ENCODE data around the gene DOHH.

DNA sequence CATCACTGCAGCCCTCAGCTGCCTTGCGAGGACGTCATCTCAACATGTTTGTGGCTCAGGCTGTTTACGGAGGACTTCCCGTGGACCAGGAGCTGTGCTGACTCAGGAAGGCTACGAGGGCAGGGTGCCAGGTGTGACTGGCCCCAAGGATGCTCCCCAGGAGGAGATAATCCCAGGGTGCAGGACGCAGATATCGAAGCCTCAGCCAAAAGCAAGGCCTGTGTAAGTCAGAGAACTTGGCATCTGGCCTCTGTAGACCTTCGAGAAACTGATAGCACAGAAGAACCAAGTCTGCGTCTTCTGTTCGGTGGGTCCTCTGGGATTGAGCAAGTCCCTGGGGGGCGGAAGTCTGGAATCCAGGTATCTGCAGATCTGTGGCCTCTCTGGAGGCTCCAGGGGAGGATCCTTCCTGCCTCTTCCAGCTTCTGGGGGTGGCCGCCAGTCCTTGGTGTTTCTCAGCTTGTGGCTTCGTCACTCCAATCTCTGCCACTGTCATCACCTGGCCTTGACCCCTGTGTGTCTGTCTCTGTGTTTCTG, 2.6 kb upstream of the DOHH start:
- TF ChIP-seq, protein P1, sequence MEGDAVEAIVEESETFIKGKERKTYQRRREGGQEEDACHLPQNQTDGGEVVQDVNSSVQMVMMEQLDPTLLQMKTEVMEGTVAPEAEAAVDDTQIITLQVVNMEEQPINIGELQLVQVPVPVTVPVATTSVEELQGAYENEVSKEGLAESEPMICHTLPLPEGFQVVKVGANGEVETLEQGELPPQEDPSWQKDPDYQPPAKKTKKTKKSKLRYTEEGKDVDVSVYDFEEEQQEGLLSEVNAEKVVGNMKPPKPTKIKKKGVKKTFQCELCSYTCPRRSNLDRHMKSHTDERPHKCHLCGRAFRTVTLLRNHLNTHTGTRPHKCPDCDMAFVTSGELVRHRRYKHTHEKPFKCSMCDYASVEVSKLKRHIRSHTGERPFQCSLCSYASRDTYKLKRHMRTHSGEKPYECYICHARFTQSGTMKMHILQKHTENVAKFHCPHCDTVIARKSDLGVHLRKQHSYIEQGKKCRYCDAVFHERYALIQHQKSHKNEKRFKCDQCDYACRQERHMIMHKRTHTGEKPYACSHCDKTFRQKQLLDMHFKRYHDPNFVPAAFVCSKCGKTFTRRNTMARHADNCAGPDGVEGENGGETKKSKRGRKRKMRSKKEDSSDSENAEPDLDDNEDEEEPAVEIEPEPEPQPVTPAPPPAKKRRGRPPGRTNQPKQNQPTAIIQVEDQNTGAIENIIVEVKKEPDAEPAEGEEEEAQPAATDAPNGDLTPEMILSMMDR (IDR thresholded peaks at IDR 0.05 in 4 of 5, conservative IDR thresholded peaks at IDR 0.05 in 1 of 5) = no peak
- no peak for TF ChIP-seq POLR2A (IDR thresholded peaks at IDR 0.05)

All from gastrocnemius medialis (tissue), 4 donors.